A673 (cell line): ENCODE results near the gene PTGS1. TPM values are rescaled to one million over a fixed set of nuclear protein-coding genes. Genes with fewer than 3 reads are reported as not detected.
"Not testable (repeated sequence)": the region's sequence is repeated elsewhere in the genome, so short reads cannot be mapped to it uniquely, and the experiment has no call there.

Experiments used
- BruUV-seq: library from RNA; stranded (reverse); fragments of 400-500 nt; replicated peaks from 2 replicates; lab custom pipeline; 2021; lab: Mats Ljungman, UMichigan
- CTCF ChIA-PET: fragments of 300-600 bp; sonication (Branson Sonifier 250); formaldehyde crosslinking; loops from one replicate; lab custom pipeline; 2022; ENCODE audit warnings: antibody characterized with exemption; lab: Charles Lee
- POLR2A ChIA-PET: fragments of 300-600 bp; sonication (Branson Sonifier 250); formaldehyde crosslinking; loops from one replicate; lab custom pipeline; 2022; ENCODE audit warnings: antibody characterized with exemption; ENCODE audit not compliant: low non-redundant PET; lab: Charles Lee
- DNase-seq: peaks from one replicate; pipeline ENCODE4 v3.0.0-alpha.2; 2015; ENCODE audit warnings: low spot score
- H3K27ac ChIP-seq: fragments of 200-600 bp; sonication (generic); 2 replicates; pipeline ENCODE4 v1.5.1; 2016; ENCODE audit warnings: mixed run types, low read depth, mild to moderate bottlenecking, mixed read lengths, antibody characterized with exemption, low read length; ENCODE audit not compliant: poor library complexity, severe bottlenecking
- H3K27me3 ChIP-seq: fragments of 200-600 bp; sonication (generic); replicated peaks from 2 replicates; pipeline ENCODE4 v1.6.1; 2017; ENCODE audit warnings: mixed run types, low read depth, mild to moderate bottlenecking, mixed read lengths, antibody characterized with exemption, low read length; ENCODE audit not compliant: insufficient read depth, poor library complexity
- H3K36me3 ChIP-seq: fragments of 200-600 bp; sonication (generic); 2 replicates; pipeline ENCODE4 v1.6.1; 2016; ENCODE audit warnings: mixed run types, mild to moderate bottlenecking, mixed read lengths, antibody characterized with exemption, low read length; ENCODE audit not compliant: insufficient read depth, poor library complexity, severe bottlenecking
- H3K4me1 ChIP-seq: fragments of 200-600 bp; sonication (generic); 2 replicates; pipeline ENCODE4 v1.6.1; 2017; ENCODE audit warnings: mixed run types, mild to moderate bottlenecking, mixed read lengths, antibody characterized with exemption, low read length; ENCODE audit not compliant: insufficient read depth, poor library complexity, severe bottlenecking
- H3K4me3 ChIP-seq: fragments of 200-600 bp; sonication (generic); 2 replicates; pipeline ENCODE4 v1.5.1; 2016; ENCODE audit warnings: low read depth, mixed run types, mild to moderate bottlenecking, mixed read lengths, low read length; ENCODE audit not compliant: poor library complexity, severe bottlenecking
- H3K9me3 ChIP-seq: fragments of 200-600 bp; sonication (generic); 2 replicates; pipeline ENCODE4 v1.6.1; 2016; ENCODE audit warnings: mixed run types, low read depth, mild to moderate bottlenecking, mixed read lengths, antibody characterized with exemption, low read length; ENCODE audit not compliant: poor library complexity, severe bottlenecking
- EZH2 ChIP-seq: fragments of 200-600 bp; sonication (generic); IDR thresholded peaks from 2 replicates; pipeline ENCODE4 v1.6.1; 2017; ENCODE audit warnings: borderline replicate concordance, low read depth, mild to moderate bottlenecking, mixed read lengths, antibody characterized with exemption, low read length; ENCODE audit not compliant: poor library complexity, severe bottlenecking
- intact Hi-C: fragments of 100-400 bp; cut with micrococcal nuclease; formaldehyde crosslinking; loops from one replicate; pipeline ENCODE4 v1.10.0; 2022; ENCODE audit not compliant: unreplicated experiment
- total RNA-seq: library from RNA; stranded (reverse); gene quantifications from 2 replicates; pipeline ENCODE4 v1.2.3, GENCODE V29; 2021
- TF ChIP-seq, protein P1 (sequence below): fragments of 300-800, 200-600 bp; sonication (generic); conservative IDR thresholded peaks from 2 replicates; pipeline ENCODE4 v1.5.1; 2017; ENCODE audit warnings: low read depth, mild to moderate bottlenecking, antibody characterized with exemption, low read length, moderate library complexity, mixed read lengths

The PTGS1 gene
- total RNA-seq, 1 experiment from 2014 or later, result not detected

- CTCF ChIA-PET, result no interaction called here
Measured at GRCh38 chr9:122356627-122357026, 14.2 kb upstream of the PTGS1 start.

GRCh38 chr9:122360891-122361290 is 9.9 kb upstream of the PTGS1 start:
- Histone ChIP-seq H3K9me3 (no peaks in the 10 kb centered on the region), H3K27me3 (no peaks in the 10 kb centered on the region), H3K27ac (no peak overlapping the region), H3K4me3 (no peak overlapping the region), H3K36me3 (no peaks in the 10 kb centered on the region), H3K4me1 (no peaks in the 10 kb centered on the region)
- intact Hi-C loops, result no loop called here
- TF ChIP-seq, protein P1, sequence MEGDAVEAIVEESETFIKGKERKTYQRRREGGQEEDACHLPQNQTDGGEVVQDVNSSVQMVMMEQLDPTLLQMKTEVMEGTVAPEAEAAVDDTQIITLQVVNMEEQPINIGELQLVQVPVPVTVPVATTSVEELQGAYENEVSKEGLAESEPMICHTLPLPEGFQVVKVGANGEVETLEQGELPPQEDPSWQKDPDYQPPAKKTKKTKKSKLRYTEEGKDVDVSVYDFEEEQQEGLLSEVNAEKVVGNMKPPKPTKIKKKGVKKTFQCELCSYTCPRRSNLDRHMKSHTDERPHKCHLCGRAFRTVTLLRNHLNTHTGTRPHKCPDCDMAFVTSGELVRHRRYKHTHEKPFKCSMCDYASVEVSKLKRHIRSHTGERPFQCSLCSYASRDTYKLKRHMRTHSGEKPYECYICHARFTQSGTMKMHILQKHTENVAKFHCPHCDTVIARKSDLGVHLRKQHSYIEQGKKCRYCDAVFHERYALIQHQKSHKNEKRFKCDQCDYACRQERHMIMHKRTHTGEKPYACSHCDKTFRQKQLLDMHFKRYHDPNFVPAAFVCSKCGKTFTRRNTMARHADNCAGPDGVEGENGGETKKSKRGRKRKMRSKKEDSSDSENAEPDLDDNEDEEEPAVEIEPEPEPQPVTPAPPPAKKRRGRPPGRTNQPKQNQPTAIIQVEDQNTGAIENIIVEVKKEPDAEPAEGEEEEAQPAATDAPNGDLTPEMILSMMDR, result no peak
- TF ChIP-seq EZH2, result no peak
- no peak for DNase-seq
- no TSS peak for BruUV-seq
- CTCF ChIA-PET, result interaction anchor here (0.6 kb wide), 1 partner anchor 630 kb away, joined by 8 read pairs; no protein-coding TSS in a partner anchor
- POLR2A ChIA-PET, result no interaction called here

More at GRCh38 chr9:122356627-122357026, 14.2 kb upstream of the PTGS1 start:
- Histone ChIP-seq H3K36me3 (no peaks in the 10 kb centered on the region), H3K27me3 (no peaks in the 10 kb centered on the region), H3K9me3 (no peaks in the 10 kb centered on the region), H3K4me1 (no peaks in the 10 kb centered on the region), H3K27ac (no peak overlapping the region), H3K4me3 (no peak overlapping the region)
- intact Hi-C loops, result loop anchor here (10.0 kb wide), 1 partner anchor 458 kb away; no protein-coding TSS in a partner anchor
- TF ChIP-seq, protein P1, result peak; percentile 46
- TF ChIP-seq EZH2, result no peak
- no peak for DNase-seq
- BruUV-seq, result no TSS peak
- POLR2A ChIA-PET, result no interaction called here

DNA sequence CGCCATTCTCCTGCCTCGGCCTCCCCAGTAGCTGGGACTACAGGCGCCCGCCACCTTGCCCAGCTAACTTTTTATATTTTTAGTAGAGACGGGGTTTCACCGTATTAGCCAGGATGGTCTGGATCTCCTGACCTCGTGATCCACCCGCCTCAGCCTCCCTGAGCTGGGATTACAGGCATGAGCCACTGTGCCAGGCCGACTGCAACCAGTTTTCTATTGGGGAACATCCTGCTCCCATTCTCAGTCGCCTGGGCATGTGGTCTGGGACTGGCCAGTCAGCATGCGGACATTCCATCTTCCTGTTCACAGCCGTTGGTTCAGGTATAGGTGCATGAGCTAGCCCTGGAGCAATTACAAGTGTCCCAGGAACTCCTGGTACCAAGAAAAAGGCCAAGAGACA is 7.7 kb upstream of the PTGS1 start:
- CTCF ChIA-PET, POLR2A ChIA-PET, H3K36me3 ChIP-seq, H3K9me3 ChIP-seq, BruUV-seq, intact Hi-C loops, DNase-seq, H3K27ac ChIP-seq, H3K4me3 ChIP-seq, H3K4me1 ChIP-seq, H3K27me3 ChIP-seq: not testable (repeated sequence)

DNA sequence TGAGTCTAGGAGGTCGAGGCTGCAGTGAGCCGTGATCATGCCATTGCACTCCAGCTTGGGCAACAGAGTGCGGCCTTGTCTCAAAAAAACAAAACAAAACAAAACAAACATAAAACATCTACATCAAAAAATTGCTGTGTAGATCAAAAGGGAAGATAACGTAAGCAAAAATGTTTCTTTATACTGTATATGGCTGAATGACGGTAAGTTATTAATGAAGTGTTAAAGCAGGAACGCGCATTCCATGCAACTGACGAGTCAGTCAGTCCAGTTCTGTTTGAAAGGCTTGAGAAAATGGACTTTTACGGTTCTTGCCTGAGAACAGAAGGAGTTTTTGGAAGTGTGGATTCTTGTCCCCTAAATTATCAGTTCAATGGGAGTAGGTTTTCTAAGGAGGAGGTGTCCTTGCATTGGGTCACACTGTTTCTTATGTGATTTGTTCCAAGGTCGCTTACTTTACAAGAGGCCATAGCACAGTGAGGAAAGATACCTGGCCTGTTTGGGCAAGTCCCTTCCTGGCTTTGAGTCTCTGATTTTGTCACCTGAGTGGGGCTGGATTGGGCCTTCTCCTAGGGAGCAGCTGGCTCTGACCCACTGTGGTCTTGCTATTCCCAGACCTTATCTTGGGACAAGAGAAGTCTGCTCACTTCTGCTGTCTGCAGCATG is 6.6 kb upstream of the PTGS1 start:
- DNase-seq, result no peak
- H3K36me3 ChIP-seq, result no peaks in the 10 kb centered on the region
- POLR2A ChIA-PET, result no interaction called here
- no peak overlapping the region for H3K27ac ChIP-seq
- CTCF ChIA-PET, result no interaction called here
- H3K27me3 ChIP-seq, result no peaks in the 10 kb centered on the region
- intact Hi-C loops, result no loop called here
- no peaks in the 10 kb centered on the region for H3K9me3 ChIP-seq
- H3K4me1 ChIP-seq, result no peaks in the 10 kb centered on the region
- no TSS peak for BruUV-seq
- no peak overlapping the region for H3K4me3 ChIP-seq
- TF ChIP-seq EZH2, result no peak
- TF ChIP-seq, protein P1, result no peak
